Skeletal muscle cell (primary cell): ENCODE data around the gene RAB14.
"Not testable (repeated sequence)": the region's sequence is repeated elsewhere in the genome, so short reads cannot be mapped to it uniquely, and the experiment has no call there.

ENCODE experiments used
- DNase-seq: peaks from one replicate; pipeline ENCODE4 v3.0.0-alpha.2; 2010; ENCODE audit warnings: low read depth
- H3K4me3 ChIP-seq: 2 replicates; pipeline ENCODE4 v1.5.1; 2011; ENCODE audit warnings: low read depth, mild to moderate bottlenecking, control low read depth, low read length, moderate library complexity

The RAB14 gene

DNA sequence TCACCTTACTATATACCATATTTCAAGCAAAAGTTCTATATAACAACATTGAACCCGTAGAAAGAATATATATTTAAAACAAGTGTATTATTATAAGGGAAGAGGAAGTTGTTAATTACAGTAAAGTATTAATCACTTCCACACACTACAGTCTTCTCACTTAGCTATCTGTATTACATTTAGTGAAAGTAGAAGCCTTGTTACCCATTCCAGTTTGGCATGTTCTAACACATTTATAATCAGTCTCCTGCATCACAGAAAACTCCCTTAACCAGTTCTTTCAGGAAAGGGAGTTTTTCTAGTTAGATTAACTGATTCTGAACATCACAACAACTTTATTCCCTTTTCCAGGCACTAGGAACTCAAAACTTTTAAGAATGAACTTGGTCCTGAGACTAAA is 6.9 kb downstream of the RAB14 start:
- no peak overlapping the region for H3K4me3 ChIP-seq
- DNase-seq: no peak

DNA sequence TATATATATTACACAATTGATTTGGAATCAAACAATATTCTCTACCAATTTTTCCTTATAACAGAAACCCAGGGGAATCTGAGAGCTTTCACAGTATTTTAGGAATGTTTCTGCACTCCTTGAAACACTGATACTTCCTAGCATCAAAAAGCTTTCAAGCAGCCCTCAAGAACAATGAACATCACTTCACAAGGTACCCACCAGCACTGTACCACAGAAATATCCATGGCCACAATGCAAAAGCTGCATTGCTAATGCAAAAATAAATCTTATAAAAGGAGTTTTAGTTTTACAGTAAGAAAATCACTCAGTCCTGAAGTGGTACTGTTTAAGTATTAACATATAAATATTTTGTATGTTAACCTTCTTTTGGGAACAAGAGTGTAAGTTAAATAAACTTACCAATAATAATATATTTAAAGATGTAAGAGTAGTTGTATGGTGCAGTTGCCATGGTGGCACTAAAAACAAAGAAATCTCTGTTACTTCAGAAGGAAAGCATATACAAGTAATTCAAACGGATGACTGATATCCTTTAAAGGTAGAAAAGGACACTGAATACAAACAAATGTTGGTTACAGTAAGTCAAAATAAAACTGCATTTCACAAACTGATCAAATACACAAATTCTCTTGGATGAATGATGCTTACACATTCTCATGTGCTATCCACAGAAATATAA is 8.6 kb downstream of the RAB14 start:
- DNase-seq: no peak
- H3K4me3 ChIP-seq: no peak overlapping the region

DNA sequence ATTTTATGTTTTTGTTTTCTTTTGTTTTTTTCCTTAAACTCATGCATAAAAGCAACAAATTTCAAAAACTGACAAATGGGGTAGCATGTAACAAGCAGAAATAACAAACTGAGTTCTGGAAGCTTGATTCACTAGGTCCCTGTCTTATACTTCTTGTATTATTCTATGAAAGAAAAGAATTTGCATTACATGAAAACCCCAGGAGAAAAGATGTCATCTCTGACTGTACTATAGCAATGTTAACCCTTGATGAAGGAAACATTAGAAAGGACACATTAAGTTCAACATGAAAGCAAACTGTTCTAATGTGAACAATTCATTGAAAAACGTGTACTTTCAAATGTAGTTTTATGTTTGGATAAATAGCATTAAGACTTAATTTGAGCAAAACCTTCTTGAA is 9.2 kb downstream of the RAB14 start:
- no peak overlapping the region for H3K4me3 ChIP-seq

DNA sequence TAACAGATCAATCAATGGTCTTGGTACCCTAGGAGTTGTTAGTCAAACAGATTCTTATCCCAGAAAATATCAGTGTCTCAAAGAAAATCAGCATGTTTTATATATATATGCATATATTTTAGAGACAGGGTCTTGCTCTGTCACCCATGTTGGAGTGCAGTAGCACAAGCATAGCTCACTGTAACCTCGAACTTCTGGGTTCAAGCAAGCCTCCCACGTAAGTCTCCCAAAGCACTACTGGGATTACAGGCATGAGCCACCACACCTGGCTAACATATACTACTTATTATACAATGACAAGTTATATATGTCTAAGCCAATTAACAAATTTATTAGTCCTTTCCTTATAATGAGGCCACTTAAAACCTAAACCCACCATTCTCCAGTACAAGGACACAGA is 10.4 kb downstream of the RAB14 start:
- H3K4me3 ChIP-seq: no peak overlapping the region
- no peak for DNase-seq

More for the DNA sequence above, 9.2 kb downstream of the RAB14 start:
- DNase-seq: no peak

DNA sequence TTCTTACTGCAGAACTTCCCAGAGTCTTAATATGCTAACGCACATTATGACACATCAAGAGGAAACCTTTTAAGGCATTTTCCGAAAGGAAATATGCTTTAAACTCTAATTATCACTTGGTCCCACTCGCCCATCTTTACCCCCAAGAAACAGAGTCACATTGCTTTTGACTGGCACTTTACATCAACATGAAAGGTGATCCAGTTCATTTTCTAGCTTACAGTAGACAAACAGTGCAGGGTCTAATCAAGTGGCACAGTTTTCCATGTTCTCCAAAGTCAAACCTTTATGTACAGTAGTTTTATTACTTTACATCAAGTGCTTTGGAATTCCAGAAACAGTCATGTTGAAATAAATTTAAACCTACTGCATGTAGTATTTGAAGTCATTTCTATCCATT is 12.0 kb downstream of the RAB14 start:
- H3K4me3 ChIP-seq: no peak overlapping the region
- DNase-seq: no peak

DNA sequence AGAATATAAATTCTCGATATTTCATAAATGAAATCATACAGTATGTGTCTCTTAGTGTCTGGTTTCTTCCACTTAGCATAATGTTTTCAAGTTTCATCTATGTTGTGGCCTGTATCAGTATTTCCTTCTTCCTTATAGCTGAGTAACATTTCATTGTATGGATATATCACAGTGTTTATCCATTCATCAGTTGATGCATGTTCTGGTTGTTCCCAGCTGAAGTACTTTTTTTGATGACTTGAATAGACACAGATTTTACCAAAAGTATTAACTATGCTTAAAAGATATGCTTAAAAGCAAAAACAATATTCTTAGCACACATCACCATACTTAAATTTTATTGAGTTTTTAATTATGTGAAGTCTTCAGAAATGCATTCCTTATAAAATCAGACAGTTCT is 12.7 kb downstream of the RAB14 start:
- no peak for DNase-seq
- no peak overlapping the region for H3K4me3 ChIP-seq

DNA sequence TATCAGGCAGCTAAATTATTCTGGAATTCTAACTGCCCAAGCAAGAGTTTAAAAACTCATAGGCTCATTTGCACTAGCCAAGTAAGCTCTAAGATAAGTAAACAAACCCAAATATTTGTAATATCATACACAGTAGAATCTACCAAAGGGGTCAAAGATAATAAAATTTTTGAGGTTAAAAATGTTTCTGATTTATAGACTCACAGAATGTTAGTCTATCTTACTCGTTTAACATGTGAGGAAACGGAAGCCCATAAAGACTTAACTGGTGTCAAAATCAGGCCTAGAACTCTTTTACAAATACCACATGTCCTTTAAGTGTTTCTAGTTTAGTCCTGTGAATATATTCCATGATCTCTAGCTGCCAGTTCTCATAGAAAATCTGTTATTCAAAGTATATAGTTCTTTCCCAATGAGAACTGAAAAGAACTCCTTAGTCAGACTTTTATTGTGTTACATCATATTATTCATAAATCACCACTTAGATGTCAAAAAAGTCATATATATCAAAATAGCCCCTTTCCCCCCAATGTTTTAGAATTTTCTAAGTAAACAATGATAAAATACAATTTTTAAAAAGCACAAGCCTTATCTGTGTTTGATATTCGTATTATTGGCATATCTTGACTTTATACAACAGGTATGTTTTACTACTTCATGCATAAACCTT is 13.9 kb downstream of the RAB14 start:
- DNase-seq: no peak
- no peak overlapping the region for H3K4me3 ChIP-seq

DNA sequence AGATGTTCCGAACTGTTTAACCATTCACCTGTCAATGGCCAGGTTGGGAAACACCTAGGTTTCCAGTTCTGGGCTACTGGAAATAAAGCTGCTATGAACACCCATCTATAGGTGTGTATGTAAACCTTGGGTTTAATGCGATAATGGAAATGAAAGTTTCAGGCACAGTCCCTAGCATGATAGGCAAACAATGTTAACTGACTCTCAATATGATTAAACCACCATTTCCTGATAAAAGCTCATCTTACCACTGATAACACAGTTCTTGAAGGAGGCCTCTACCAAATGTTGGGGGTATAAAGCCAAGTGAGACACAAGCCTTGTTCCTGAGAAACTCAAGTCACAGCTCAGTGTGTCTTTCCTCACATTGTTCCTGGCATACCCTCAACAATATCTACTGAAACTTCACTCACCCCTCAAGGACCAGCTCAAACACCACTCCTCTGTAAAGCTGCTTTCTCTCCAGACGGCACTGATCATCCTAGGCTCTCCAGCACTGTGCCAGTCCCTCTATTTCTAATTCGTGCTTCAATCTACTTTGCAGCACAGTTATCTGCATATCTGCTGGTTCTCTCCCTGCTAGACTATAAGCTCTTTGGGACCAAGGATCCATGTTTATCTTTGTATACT is 15.8 kb downstream of the RAB14 start:
- no peak overlapping the region for H3K4me3 ChIP-seq
- DNase-seq: no peak

DNA sequence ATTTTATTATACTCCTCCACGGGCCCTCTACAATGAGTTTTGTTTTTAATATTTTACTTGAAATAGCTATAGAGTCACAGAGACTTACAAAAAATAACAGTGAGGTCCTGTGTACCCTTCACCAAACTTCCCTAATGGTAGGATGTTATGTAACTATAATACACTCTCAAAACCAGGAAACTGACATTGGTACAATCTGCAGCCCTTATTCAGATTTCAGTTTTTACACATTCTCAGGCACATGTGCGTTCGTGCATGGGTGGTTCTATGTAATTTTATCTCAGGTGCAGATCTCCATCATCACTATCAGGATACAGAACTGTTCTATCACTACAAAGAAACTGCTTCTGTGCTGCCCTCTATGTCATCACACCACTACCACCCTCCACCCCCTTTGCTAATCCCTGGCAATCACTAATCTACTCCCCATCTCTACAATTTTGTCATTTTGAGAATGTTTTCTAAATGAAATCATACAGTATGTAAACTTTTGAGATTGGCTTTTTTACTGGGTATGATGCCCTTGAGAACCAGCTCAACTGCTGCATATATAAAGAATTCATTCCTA is 16.4 kb downstream of the RAB14 start:
- no peak overlapping the region for H3K4me3 ChIP-seq
- no peak for DNase-seq

DNA sequence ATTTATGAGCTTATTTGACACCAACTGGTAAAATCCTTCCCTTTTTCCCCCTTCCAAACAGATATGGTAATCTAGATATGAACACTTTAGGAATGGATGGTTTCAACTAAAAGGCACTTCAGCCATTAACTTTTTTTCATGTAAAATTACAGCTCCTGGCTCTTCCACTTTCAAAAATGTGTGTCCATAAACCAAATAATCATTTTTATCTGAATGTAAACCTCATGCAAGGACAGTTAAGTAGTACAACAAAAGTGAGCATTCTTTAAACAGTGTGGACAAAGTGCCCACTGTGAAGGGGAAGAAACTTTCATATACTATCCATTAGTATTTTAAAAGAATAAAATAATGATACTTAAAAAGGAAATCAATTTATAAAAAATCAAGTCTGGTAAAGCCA is 17.2 kb downstream of the RAB14 start:
- no peak for DNase-seq
- no peak overlapping the region for H3K4me3 ChIP-seq

DNA sequence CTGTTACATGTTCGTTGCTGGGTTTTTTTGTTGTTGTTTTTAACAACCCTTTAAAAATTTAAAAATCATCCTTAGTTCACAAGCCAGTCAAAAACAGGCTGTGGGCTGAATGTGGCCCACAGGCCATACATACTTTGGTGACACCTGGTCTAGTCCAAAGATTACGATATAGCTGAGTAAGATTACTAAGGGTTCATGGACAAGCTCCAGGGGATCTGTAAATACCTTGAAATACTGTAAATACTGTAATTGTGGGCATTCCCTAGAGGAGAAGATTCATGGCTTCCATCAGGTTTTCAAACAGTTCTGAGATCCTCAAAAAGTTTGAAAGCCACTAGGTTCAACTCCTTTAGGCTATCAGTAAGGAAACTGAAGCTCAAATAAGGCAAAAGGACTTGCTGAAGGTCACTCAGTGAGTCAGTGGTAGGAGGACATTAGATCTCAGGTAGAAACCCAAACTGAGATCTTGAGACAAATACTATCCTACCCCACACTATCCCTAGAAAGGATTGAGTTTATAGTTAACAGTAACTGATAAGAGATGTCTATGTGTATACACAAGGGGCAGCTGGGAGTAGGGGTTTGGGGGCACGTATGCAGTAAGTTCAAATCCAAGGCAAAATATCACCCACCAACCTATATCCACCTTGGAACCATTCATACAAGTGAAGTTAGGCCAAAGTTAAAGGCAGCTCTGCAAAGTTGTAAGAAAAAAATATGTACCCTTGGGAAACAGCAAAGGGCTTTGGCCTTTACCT is 17.8 kb downstream of the RAB14 start:
- no peak overlapping the region for H3K4me3 ChIP-seq
- no peak for DNase-seq

DNA sequence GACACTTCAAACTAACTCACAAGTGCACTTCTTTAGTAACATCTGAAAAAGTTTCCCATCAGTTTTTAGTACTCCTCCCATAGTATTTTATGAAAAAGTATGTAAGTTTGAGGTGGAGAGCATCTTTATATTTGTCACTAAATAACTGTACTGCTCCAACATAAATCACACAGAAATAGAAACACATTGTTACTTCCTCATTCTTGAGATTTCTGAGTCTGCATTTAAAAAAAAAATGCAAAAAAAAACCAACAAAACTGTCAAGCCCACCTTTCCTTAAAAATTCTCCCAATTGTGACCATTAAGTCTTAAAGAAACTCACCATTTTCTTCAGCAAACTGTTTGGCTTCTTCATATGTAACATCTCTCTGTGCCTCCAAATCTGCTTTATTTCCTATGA is 18.7 kb downstream of the RAB14 start:
- no peak for DNase-seq

DNA sequence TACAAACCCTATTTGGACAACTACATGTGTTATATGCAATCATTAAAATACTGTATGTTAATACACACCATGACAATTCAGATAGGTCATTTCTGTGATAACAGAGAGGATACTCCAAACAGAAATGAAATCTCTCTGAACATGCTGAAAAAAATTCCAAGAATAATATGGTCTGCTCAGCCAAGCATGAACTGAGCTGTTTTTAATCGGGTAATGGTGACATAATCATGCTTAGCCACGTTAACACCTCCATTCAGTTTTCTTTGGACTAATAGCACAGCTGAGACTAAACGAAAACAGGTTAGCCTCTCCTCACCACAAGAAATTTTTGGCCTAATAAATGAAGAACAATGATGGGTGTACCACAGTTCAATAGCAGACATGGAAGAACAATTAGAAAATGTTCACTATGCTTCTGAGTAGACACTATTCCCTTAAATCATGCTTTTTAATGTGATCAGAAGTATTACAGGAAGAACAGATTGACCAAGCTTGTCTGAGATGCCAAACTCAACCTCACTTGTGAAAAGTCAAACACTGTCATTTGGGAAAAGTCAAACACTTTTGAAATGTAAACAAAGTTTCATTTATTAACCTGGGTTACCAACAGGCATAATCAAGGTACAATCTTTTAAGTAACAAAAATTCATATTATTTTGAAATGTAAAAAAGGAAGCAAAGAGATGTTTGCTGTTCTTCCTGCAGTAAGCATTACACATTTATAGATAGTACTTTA is 19.4 kb downstream of the RAB14 start:
- no peak for DNase-seq
- no peak overlapping the region for H3K4me3 ChIP-seq

More for the DNA sequence above, 18.7 kb downstream of the RAB14 start:
- no peak overlapping the region for H3K4me3 ChIP-seq

DNA sequence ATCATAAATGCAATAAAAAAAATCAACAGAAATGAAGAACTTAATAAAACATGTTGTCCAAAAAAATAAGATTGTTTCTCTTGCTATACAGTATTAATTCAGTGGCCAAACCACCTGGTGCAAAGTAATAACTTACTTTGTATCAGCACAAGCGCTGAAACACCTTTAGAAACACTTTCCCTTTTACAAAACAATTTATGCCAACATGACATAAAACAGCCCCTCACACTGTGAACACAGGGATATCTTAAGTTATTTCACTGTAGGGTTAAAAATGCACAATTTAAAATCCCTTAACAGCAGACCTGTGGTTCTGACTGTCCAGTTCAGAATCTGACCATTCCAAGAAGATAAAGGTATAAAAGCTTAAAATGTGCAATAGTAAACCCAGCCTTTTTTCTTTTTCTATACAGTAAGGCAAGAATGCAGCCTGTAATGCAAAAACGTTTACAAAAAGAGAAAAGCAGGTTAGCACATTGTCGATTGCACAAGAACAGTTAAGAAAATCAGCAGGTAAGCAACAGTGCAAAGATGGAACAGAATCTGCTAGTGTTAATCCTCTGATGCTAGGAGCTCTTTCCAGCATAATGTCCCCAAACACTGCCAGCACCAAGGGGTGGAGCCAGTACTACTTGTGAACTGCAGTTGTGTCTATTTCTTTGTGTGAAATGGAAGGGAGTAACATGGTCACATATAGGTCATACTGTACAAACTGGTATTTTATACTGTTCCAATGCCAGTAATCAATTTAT is 21.6 kb downstream of the RAB14 start:
- no peak overlapping the region for H3K4me3 ChIP-seq
- no peak for DNase-seq

DNA sequence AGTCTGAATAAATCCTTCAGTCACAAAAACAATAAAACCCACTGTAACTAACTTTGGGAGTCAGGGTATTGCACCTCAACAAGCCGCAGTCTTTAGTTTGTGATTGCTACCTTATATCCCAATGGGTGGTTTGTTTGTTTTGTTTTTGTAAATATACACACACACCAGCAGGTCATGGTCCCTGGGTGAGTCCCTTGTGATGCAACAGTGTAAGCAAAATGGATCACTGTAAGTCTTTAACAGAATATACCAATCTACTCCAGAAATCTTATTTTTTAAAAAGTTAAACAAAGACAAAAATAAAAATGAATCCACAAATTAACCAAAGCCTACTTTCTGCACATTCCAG is 22.3 kb downstream of the RAB14 start:
- DNase-seq, H3K4me3 ChIP-seq: not testable (repeated sequence)

DNA sequence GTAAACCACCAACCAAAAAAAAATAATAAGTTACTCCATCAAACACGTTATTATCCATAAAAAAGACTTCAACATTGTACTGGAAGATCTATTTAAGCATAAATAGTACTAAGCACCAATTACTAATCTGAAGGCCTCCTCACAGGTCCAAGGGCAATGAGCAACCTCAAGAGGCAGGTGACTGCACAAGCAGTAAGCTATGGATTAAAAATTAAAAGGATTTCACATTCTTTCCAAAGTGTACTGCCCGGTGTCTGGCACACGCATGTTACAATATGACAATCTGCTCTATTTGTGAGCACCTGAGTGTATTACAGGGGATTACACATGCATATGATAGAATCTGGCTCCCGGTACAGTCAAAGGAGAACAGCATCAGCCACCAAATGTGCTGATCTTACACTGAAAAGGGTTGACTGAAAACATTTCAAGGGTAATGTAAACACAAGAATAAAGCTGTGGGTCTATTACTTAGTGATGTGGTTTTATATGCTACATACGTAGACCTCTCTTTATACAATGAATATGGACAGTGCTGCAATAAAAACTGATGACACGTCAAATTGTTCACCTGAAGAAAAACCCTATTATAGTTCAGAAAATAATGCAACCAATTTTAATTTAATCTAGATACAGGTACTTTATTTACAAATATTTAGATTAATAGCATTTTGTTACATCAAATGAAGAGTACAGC is 22.8 kb downstream of the RAB14 start:
- DNase-seq: no peak
- no peak overlapping the region for H3K4me3 ChIP-seq

DNA sequence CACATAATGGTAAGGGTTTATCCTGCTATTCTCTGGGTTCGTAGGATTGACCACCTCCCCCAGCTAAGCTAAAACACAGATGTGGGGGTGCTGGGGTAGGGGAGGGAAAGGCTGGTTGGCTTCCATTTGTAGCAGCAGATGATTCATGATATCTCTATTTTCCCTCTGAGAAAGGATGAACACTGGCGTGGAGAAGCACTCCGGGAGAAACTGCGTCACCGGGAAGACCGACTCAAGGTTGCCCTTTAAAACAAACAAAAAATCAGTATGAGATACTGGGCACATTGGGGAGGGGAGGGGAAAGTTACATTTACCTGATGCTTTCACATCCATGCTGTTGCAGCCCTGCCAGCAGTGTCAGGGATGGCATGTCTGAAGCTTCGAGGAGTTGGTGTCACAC is 28.2 kb downstream of the RAB14 start:
- no peak overlapping the region for H3K4me3 ChIP-seq
- no peak for DNase-seq
